Rectal smooth muscle tissue (tissue), 1 donor: Measurements from ENCODE around the gene TMEM185B.

Experiments used
- H3K27ac ChIP-seq: one replicate; pipeline ENCODE4 v1.7.0; 2013; ENCODE audit warnings: low read depth, low read length, inconsistent platforms
- H3K27me3 ChIP-seq: one replicate; pipeline ENCODE4 v1.7.0; 2013; ENCODE audit warnings: low read length; ENCODE audit not compliant: control insufficient read depth, insufficient read depth
- H3K36me3 ChIP-seq: one replicate; pipeline ENCODE4 v1.7.0; 2013; ENCODE audit warnings: low read length; ENCODE audit not compliant: control insufficient read depth, insufficient read depth
- H3K4me1 ChIP-seq: one replicate; pipeline ENCODE4 v1.7.0; 2013; ENCODE audit warnings: low read length; ENCODE audit not compliant: control insufficient read depth, insufficient read depth
- H3K4me3 ChIP-seq: one replicate; pipeline ENCODE4 v1.7.0; 2013; ENCODE audit warnings: low read length
- H3K9ac ChIP-seq: one replicate; pipeline ENCODE4 v1.7.0; 2013; ENCODE audit warnings: low read length

Gene TMEM185B

GRCh38 chr2:120257522-120257921 is 34.3 kb upstream of the TMEM185B start:
- no peak overlapping the region for H3K27ac ChIP-seq
- H3K4me1 ChIP-seq = peaks cover 9% of the 10 kb centered on the region
- H3K9ac ChIP-seq = no peak overlapping the region
- no peak overlapping the region for H3K4me3 ChIP-seq
- no peaks in the 10 kb centered on the region for H3K36me3 ChIP-seq
- H3K27me3 ChIP-seq = no peaks in the 10 kb centered on the region

GRCh38 chr2:120256651-120257000 is 33.4 kb upstream of the TMEM185B start:
- no peak overlapping the region for H3K4me3 ChIP-seq

GRCh38 chr2:120255986-120256650 is 32.9 kb upstream of the TMEM185B start:
- Histone ChIP-seq H3K27ac (no peak overlapping the region), H3K36me3 (no peaks in the 10 kb centered on the region), H3K9ac (no peak overlapping the region), H3K27me3 (no peaks in the 10 kb centered on the region), H3K4me3 (no peak overlapping the region), H3K4me1 (peaks cover 9% of the 10 kb centered on the region)

More at GRCh38 chr2:120256651-120257000, 33.4 kb upstream of the TMEM185B start:
- Histone ChIP-seq H3K36me3 (no peaks in the 10 kb centered on the region), H3K27me3 (no peaks in the 10 kb centered on the region), H3K4me1 (peaks cover 9% of the 10 kb centered on the region), H3K27ac (no peak overlapping the region), H3K9ac (no peak overlapping the region)

- Histone ChIP-seq H3K4me3 (peak overlapping the region; percentile 6), H3K9ac (no peak overlapping the region), H3K36me3 (no peaks in the 10 kb centered on the region), H3K27ac (no peak overlapping the region), H3K27me3 (no peaks in the 10 kb centered on the region), H3K4me1 (peaks cover 9% of the 10 kb centered on the region)
These were observed 31.9 kb upstream of the TMEM185B start for GRCh38 chr2:120255071-120255470.

GRCh38 chr2:120254178-120254577 is 31.0 kb upstream of the TMEM185B start:
- H3K27ac ChIP-seq = no peak overlapping the region
- H3K4me1 ChIP-seq = peaks cover 9% of the 10 kb centered on the region
- no peak overlapping the region for H3K9ac ChIP-seq
- peak overlapping the region; percentile 91 for H3K4me3 ChIP-seq
- H3K27me3 ChIP-seq = no peaks in the 10 kb centered on the region
- no peaks in the 10 kb centered on the region for H3K36me3 ChIP-seq

GRCh38 chr2:120253021-120253882 is 30.1 kb upstream of the TMEM185B start:
- peaks cover 9% of the 10 kb centered on the region for H3K4me1 ChIP-seq
- H3K9ac ChIP-seq = peak overlapping the region; percentile 29
- peak overlapping the region; percentile 82 for H3K27ac ChIP-seq
- peak overlapping the region; percentile 91 for H3K4me3 ChIP-seq
- H3K27me3 ChIP-seq = no peaks in the 10 kb centered on the region
- no peaks in the 10 kb centered on the region for H3K36me3 ChIP-seq

GRCh38 chr2:120252225-120253020 is 29.2 kb upstream of the TMEM185B start, which contains the start of gene RALB:
Gene RALB (plus strand): TSS chr2:120252852. CDS start chr2:120278665, 25,813 bp downstream.
- Histone ChIP-seq H3K36me3 (no peaks in the 10 kb centered on the region), H3K4me1 (peaks cover 9% of the 10 kb centered on the region), H3K4me3 (peak within 1 kb of the TSS; percentile 91), H3K27ac (peak within 1 kb of the TSS; percentile 82), H3K9ac (peak within 1 kb of the TSS; percentile 54), H3K27me3 (no peaks in the 10 kb centered on the region)

GRCh38 chr2:120251880-120252224 is 28.7 kb upstream of the TMEM185B start:
- H3K27me3 ChIP-seq = no peaks in the 10 kb centered on the region
- no peak overlapping the region for H3K27ac ChIP-seq
- H3K4me1 ChIP-seq = peaks cover 9% of the 10 kb centered on the region
- H3K9ac ChIP-seq = peak overlapping the region; percentile 54
- H3K36me3 ChIP-seq = no peaks in the 10 kb centered on the region
- H3K4me3 ChIP-seq = peak overlapping the region; percentile 88

- Histone ChIP-seq H3K4me1 (peaks cover 9% of the 10 kb centered on the region), H3K36me3 (no peaks in the 10 kb centered on the region), H3K9ac (no peak overlapping the region), H3K27ac (no peak overlapping the region), H3K27me3 (no peaks in the 10 kb centered on the region), H3K4me3 (no peak overlapping the region)
These were observed 27.9 kb upstream of the TMEM185B start for GRCh38 chr2:120251078-120251477.

GRCh38 chr2:120250640-120251039 is 27.4 kb upstream of the TMEM185B start:
- Histone ChIP-seq H3K27me3 (no peaks in the 10 kb centered on the region), H3K27ac (no peak overlapping the region), H3K4me1 (peaks cover 9% of the 10 kb centered on the region), H3K4me3 (no peak overlapping the region), H3K36me3 (no peaks in the 10 kb centered on the region), H3K9ac (no peak overlapping the region)

GRCh38 chr2:120247851-120248250 is 24.7 kb upstream of the TMEM185B start:
- no peak overlapping the region for H3K4me3 ChIP-seq
- H3K27me3 ChIP-seq = no peaks in the 10 kb centered on the region
- H3K9ac ChIP-seq = no peak overlapping the region
- no peak overlapping the region for H3K27ac ChIP-seq
- peaks cover 8% of the 10 kb centered on the region for H3K4me1 ChIP-seq
- H3K36me3 ChIP-seq = no peaks in the 10 kb centered on the region

- H3K27me3 ChIP-seq = no peaks in the 10 kb centered on the region
- peaks cover 8% of the 10 kb centered on the region for H3K4me1 ChIP-seq
These were observed 23.5 kb upstream of the TMEM185B start for GRCh38 chr2:120246546-120247300.

More at GRCh38 chr2:120246546-120247300, 23.5 kb upstream of the TMEM185B start:
- Histone ChIP-seq H3K4me3 (no peak overlapping the region), H3K36me3 (no peaks in the 10 kb centered on the region), H3K27ac (no peak overlapping the region), H3K9ac (no peak overlapping the region)
